HUES64 (cell line): Measurements from ENCODE around the gene HOXC5. TPM values are rescaled to one million over a fixed set of nuclear protein-coding genes. Genes with fewer than 3 reads are reported as not detected.

ENCODE experiments used
- H3K27ac ChIP-seq: 2 replicates; pipeline ENCODE4 v1.7.0; 2013; ENCODE audit warnings: low read depth, low read length, inconsistent platforms
- H3K27me3 ChIP-seq: 2 replicates; pipeline ENCODE4 v1.6.1; 2013; ENCODE audit warnings: mild to moderate bottlenecking, low read length; ENCODE audit not compliant: insufficient read depth
- H3K36me3 ChIP-seq: 2 replicates; pipeline ENCODE4 v1.6.1; 2013; ENCODE audit warnings: mild to moderate bottlenecking, low read length; ENCODE audit not compliant: insufficient read depth
- H3K4me1 ChIP-seq: 2 replicates; pipeline ENCODE4 v1.6.1; 2013; ENCODE audit warnings: mild to moderate bottlenecking, low read length, moderate library complexity; ENCODE audit not compliant: insufficient read depth
- H3K4me3 ChIP-seq: 2 replicates; pipeline ENCODE4 v1.5.1; 2013; ENCODE audit warnings: mild to moderate bottlenecking, low read length, moderate library complexity
- H3K9ac ChIP-seq: 2 replicates; pipeline ENCODE4 v1.6.1; 2013; ENCODE audit warnings: mild to moderate bottlenecking, low read depth, low read length
- H3K9me3 ChIP-seq: 2 replicates; pipeline ENCODE4 v1.6.1; 2013; ENCODE audit warnings: low read depth, low read length; ENCODE audit not compliant: insufficient read depth
- WGBS: fragments of 150-250, 120-280 bp; methylation state at CpG from one replicate; pipeline ENCODE4 v1.1.7; 2013; ENCODE audit warnings: missing lambda C conversion rate; 5-methylcytosine and 5-hydroxymethylcytosine counted together
- polyA plus RNA-seq, 2 experiments: library from polyadenylated mRNA; stranded (reverse); fragments of 50-300 nt; gene quantifications; one replicate each; pipeline ENCODE4 v1.2.3, GENCODE V29; 2013

The HOXC5 gene
- 0.30 TPM for polyA plus RNA-seq (2013, experiment 1 of 2)
- polyA plus RNA-seq (2013, experiment 2 of 2): not detected

- H3K36me3 ChIP-seq: no peaks in the 10 kb centered on the region
- H3K4me3 ChIP-seq: no peak within 1 kb of the TSS
- no peak within 1 kb of the TSS for H3K27ac ChIP-seq
- 7% methylated on average over 12 of the region's 12 CpGs for WGBS
- no peak within 1 kb of the TSS for H3K9ac ChIP-seq
- no peaks in the 10 kb centered on the region for H3K9me3 ChIP-seq
- no peaks in the 10 kb centered on the region for H3K4me1 ChIP-seq
- peaks cover 100% of the 10 kb centered on the region for H3K27me3 ChIP-seq
Measured at GRCh38 chr12:54032627-54033100, at the start of gene HOXC5. TSS of gene HOXC5 (plus strand) at chr12:54033050. CDS start at chr12:54033123, 73 bp downstream.

- no peaks in the 10 kb centered on the region for H3K9me3 ChIP-seq
- H3K4me1 ChIP-seq: no peaks in the 10 kb centered on the region
- WGBS: 43% methylated on average over 17 of the region's 17 CpGs
- H3K36me3 ChIP-seq: no peaks in the 10 kb centered on the region
- no peak overlapping the region for H3K4me3 ChIP-seq
- no peak overlapping the region for H3K9ac ChIP-seq
- H3K27me3 ChIP-seq: peaks cover 100% of the 10 kb centered on the region
- H3K27ac ChIP-seq: no peak overlapping the region
Measured at GRCh38 chr12:53983568-53983949, 49.3 kb upstream of the HOXC5 start.

- no peaks in the 10 kb centered on the region for H3K36me3 ChIP-seq
- peaks cover 100% of the 10 kb centered on the region for H3K27me3 ChIP-seq
- whole genome bisulfite sequencing: 33% methylated on average over 28 of the region's 30 CpGs
- no peaks in the 10 kb centered on the region for H3K9me3 ChIP-seq
- H3K9ac ChIP-seq: no peak overlapping the region
- H3K4me3 ChIP-seq: no peak overlapping the region
- no peaks in the 10 kb centered on the region for H3K4me1 ChIP-seq
- no peak overlapping the region for H3K27ac ChIP-seq
Measured at GRCh38 chr12:53983950-53984572, 48.8 kb upstream of the HOXC5 start.

- Histone ChIP-seq H3K27ac (no peak within 1 kb of the TSS), H3K9me3 (no peaks in the 10 kb centered on the region), H3K27me3 (peaks cover 100% of the 10 kb centered on the region), H3K4me3 (no peak within 1 kb of the TSS), H3K4me1 (no peaks in the 10 kb centered on the region), H3K36me3 (no peaks in the 10 kb centered on the region), H3K9ac (no peak within 1 kb of the TSS)
- 40% methylated on average over 55 of the region's 55 CpGs for WGBS
Measured at GRCh38 chr12:53984901-53985691, 47.8 kb upstream of the HOXC5 start, which contains the start of gene HOXC10. TSS of gene HOXC10 (plus strand) at chr12:53985146. CDS start at chr12:53985260, 114 bp downstream.

- 61% methylated on average over 21 of the region's 21 CpGs for WGBS
- Histone ChIP-seq H3K4me1 (no peaks in the 10 kb centered on the region), H3K9me3 (no peaks in the 10 kb centered on the region), H3K27me3 (peaks cover 100% of the 10 kb centered on the region), H3K36me3 (no peaks in the 10 kb centered on the region), H3K27ac (no peak overlapping the region), H3K9ac (no peak overlapping the region), H3K4me3 (no peak overlapping the region)
Measured at GRCh38 chr12:53985692-53985993, 47.2 kb upstream of the HOXC5 start.

GRCh38 chr12:53985994-53986685 lies 46.7 kb upstream of the HOXC5 start:
- no peak overlapping the region for H3K4me3 ChIP-seq
- H3K9ac ChIP-seq: no peak overlapping the region
- peaks cover 100% of the 10 kb centered on the region for H3K27me3 ChIP-seq

GRCh38 chr12:53986686-53987483 lies 46.0 kb upstream of the HOXC5 start:
- no peak overlapping the region for H3K27ac ChIP-seq
- H3K9ac ChIP-seq: no peak overlapping the region
- peaks cover 100% of the 10 kb centered on the region for H3K27me3 ChIP-seq
- no peak overlapping the region for H3K4me3 ChIP-seq
- H3K4me1 ChIP-seq: no peaks in the 10 kb centered on the region
- H3K9me3 ChIP-seq: no peaks in the 10 kb centered on the region
- no peaks in the 10 kb centered on the region for H3K36me3 ChIP-seq
- WGBS: 62% methylated on average over 18 of the region's 21 CpGs

More at GRCh38 chr12:53985994-53986685, 46.7 kb upstream of the HOXC5 start:
- H3K36me3 ChIP-seq: no peaks in the 10 kb centered on the region
- WGBS: 20% methylated on average over 49 of the region's 50 CpGs
- no peak overlapping the region for H3K27ac ChIP-seq
- H3K9me3 ChIP-seq: no peaks in the 10 kb centered on the region
- H3K4me1 ChIP-seq: no peaks in the 10 kb centered on the region

- Histone ChIP-seq H3K9ac (no peak overlapping the region), H3K27me3 (peaks cover 100% of the 10 kb centered on the region)
Measured at GRCh38 chr12:53987787-53988230, 45.0 kb upstream of the HOXC5 start.

GRCh38 chr12:53988541-53989226 lies 44.2 kb upstream of the HOXC5 start:
- WGBS: 27% methylated on average over 5 of the region's 5 CpGs
- Histone ChIP-seq H3K9me3 (no peaks in the 10 kb centered on the region), H3K36me3 (no peaks in the 10 kb centered on the region), H3K4me3 (no peak overlapping the region), H3K27me3 (peaks cover 100% of the 10 kb centered on the region), H3K27ac (no peak overlapping the region), H3K9ac (no peak overlapping the region), H3K4me1 (no peaks in the 10 kb centered on the region)

More at GRCh38 chr12:53987787-53988230, 45.0 kb upstream of the HOXC5 start:
- Histone ChIP-seq H3K4me3 (no peak overlapping the region), H3K9me3 (no peaks in the 10 kb centered on the region), H3K4me1 (no peaks in the 10 kb centered on the region), H3K36me3 (no peaks in the 10 kb centered on the region), H3K27ac (no peak overlapping the region)
- 26% methylated on average over 4 of the region's 4 CpGs for WGBS
